GM12874 (cell line): ENCODE measurements around the gene ZFPL1.

Experiments
- TF ChIP-seq, protein P1 (sequence below): IDR thresholded peaks from 2 replicates; pipeline ENCODE4 v1.5.1; 2011; ENCODE audit warnings: low read depth, mild to moderate bottlenecking, control low read depth, low read length, moderate library complexity; ENCODE audit not compliant: insufficient read depth

Gene ZFPL1

DNA sequence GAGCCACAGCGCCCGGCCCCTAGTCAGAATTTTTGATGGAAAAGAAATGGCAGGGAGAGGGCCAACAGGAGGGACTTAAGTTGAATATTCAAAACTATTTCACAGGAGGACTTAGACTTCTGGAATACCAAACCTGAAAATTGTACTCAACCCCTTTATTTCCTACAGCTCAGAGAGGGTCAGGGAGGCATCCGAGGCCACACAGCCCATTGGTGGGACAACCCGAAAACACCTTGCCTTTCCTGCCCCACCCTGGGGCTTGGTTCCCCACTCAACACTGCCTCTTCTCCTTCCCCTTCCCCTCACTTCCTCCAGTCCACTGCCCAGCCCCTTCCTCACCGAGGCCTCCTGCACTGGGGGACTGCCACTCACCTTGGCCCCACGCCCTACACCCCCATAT lies 27.0 kb upstream of the ZFPL1 start:
- TF ChIP-seq, protein P1, sequence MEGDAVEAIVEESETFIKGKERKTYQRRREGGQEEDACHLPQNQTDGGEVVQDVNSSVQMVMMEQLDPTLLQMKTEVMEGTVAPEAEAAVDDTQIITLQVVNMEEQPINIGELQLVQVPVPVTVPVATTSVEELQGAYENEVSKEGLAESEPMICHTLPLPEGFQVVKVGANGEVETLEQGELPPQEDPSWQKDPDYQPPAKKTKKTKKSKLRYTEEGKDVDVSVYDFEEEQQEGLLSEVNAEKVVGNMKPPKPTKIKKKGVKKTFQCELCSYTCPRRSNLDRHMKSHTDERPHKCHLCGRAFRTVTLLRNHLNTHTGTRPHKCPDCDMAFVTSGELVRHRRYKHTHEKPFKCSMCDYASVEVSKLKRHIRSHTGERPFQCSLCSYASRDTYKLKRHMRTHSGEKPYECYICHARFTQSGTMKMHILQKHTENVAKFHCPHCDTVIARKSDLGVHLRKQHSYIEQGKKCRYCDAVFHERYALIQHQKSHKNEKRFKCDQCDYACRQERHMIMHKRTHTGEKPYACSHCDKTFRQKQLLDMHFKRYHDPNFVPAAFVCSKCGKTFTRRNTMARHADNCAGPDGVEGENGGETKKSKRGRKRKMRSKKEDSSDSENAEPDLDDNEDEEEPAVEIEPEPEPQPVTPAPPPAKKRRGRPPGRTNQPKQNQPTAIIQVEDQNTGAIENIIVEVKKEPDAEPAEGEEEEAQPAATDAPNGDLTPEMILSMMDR: no peak

DNA sequence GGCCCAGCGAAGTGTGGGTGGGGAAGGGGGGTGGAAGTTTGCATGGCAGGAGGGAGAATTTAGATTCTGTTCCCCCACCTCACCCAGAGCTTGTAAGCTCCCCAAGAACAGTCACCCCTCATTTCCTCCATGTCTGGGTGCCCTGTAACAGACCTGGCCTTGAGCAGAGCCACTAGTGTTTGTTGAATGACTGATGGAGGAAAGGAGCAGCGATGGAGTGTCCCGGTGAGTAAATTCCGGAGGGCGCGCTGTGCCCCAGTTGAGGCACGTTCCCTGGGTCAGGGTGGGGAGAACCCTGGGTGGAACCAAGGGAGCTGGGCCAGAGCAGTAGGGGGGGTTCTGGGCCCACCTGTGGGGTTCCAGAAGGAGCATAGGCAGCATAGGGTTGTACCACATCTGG lies 26.5 kb upstream of the ZFPL1 start:
- TF ChIP-seq, protein P1: no peak

- TF ChIP-seq, protein P1: no peak
Observed at GRCh38 chr11:65058012-65058411, 26.0 kb upstream of the ZFPL1 start.

DNA sequence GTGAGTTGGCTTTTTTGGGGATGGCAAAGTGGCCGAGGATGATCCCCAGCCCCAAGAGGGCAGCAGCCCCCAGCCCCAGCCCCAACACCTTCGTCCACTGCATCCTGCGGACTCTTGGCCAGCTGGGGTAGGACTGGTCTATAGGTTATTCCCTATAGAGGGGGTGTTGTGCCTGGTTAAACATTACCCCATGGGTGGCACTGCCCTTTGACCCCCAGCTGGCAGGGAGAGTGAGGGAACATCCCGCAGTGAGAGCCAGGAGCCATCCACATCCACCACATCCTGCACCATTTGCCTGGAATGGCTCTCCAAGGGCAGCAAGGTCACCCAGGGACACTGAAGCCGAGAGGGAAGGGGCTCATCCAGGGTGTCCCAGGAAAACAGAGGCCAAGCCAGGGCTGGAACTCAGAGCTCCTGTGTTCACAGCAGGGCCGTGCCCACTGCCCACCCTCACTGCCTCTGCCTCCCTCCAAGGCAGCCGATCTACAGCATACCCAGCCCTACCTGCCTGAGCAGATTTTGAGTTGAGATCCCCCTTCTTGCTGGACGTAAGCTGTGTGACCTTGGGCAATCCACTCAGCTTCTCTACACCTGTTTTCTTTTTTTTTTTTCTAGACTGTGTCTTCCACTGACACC lies 25.5 kb upstream of the ZFPL1 start, which contains the start of gene NAALADL1:
TSS of gene NAALADL1 (minus strand) at position 135 of the 636 bp plus-strand sequence. CDS start at position 103, 32 bp downstream.
- TF ChIP-seq, protein P1: no peak

DNA sequence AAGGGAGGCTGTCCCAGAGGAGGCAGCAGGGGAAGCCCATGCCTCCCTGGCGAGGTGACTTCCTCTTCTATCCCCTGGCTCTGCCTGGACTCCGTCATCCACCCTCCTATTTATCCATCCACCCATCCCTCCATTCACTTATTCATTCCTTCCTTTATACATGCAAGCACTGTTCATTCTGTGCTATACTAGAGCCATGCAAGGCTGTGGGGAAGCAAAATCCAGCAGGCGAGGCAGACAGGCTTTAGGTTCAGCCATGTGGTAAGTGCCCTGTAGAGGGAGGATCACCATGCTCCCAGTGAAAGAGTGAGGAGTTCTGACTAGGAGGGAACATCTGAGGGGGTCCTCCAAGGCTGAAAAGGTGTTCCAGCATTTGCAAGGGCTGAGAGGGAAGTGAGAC lies 24.5 kb upstream of the ZFPL1 start:
- TF ChIP-seq, protein P1: no peak

GRCh38 chr11:65059959-65060824 lies 23.8 kb upstream of the ZFPL1 start:
- TF ChIP-seq, protein P1: no peak

DNA sequence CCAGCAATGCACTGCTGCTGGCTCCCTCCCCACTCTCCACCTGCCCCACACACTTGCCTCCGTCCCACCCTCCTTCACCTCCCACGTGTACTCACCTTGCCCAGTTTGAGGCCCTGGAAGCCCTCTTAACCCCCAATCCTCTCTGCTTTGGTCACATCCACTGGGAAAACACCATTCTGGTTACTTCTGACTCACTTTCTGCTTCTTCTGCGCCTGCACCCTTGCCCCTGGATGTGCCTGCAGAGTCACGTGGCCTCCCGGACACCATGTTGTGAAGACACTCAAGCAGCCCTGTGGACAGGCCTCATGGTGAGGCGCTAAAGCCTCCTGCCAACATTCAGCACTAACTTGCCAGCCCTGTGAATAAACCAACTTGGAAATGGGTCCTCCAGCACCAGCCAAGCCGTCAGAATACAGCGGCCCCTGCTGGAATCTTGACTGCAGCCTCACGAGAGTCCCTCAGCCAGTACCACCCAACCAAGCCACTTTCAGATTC lies 23.1 kb upstream of the ZFPL1 start:
- TF ChIP-seq, protein P1: no peak
